Measurements from ENCODE around the gene FAHD1.

Gene FAHD1

DNA sequence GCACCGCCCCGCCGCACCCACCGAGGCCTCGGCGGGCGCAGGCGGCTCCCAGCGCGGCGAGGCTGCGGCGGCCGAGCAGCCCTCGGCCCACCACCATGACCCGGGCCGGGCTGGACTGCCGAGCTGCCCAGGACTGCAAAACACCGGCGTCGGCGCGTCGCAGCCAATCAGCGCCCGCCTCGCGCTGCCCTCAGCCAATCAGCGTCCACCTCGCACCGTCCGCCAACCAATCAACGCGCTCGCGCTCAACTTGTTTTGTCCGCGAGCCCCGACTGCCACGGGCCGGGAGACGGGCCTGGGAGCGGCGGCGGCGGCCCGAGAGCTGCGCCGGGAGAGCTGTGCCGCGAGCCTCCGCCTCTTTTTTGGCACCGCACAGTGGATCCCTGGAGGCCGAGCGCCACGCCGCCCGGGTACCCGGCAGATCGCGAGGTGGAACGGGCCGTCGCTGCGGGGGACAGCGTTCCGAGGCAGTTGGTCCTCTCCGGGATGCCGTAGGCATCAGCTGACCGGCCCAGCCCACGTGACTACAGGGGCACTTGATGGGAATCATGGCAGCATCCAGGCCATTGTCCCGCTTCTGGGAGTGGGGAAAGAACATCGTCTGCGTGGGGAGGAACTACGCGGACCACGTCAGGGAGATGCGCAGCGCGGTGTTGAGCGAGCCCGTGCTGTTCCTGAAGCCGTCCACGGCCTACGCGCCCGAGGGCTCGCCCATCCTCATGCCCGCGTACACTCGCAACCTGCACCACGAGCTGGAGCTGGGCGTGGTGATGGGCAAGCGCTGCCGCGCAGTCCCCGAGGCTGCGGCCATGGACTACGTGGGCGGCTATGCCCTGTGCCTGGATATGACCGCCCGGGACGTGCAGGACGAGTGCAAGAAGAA lies at the start of gene FAHD1, which contains the start of gene HAGH:
Gene FAHD1, plus strand, starts transcription at position 516 of the 883 bp plus-strand sequence. Its CDS starts 33 bp downstream, at position 549.
Gene HAGH, minus strand, starts transcription at position 135 of the 883 bp plus-strand sequence. Its CDS starts 38 bp downstream, at position 97.
- in situ Hi-C loops (cut with HindIII; ENCODE audit: low sequenced_read_pairs): no loop called here
- TF ChIP-seq CTCF (IDR thresholded peaks at IDR 0.05; ENCODE audit: low read depth, low read length): no peak
- H3K4me3 ChIP-seq (ENCODE audit: low read depth, low read length): peak within 1 kb of the TSS; percentile 89
- peak; percentile 97 for DNase-seq (ENCODE audit: low read depth, low spot score)

- no peak for TF ChIP-seq CTCF (IDR thresholded peaks at IDR 0.05; ENCODE audit: low read depth, low read length)
- no peak overlapping the region for H3K4me3 ChIP-seq (ENCODE audit: low read depth, low read length)
- in situ Hi-C loops (cut with HindIII; ENCODE audit: low sequenced_read_pairs): no loop called here
- DNase-seq (ENCODE audit: low read depth, low spot score): no peak
These were observed 49.4 kb upstream of the FAHD1 start for GRCh38 chr16:1777375-1778199.

GRCh38 chr16:1778200-1779179 lies 48.5 kb upstream of the FAHD1 start:
- TF ChIP-seq CTCF (IDR thresholded peaks at IDR 0.05; ENCODE audit: low read depth, low read length): no peak
- H3K4me3 ChIP-seq (ENCODE audit: low read depth, low read length): no peak overlapping the region
- peak; percentile 43 for DNase-seq (ENCODE audit: low read depth, low spot score)
- in situ Hi-C loops (cut with HindIII; ENCODE audit: low sequenced_read_pairs): no loop called here

GRCh38 chr16:1779234-1779701 lies 47.7 kb upstream of the FAHD1 start:
- DNase-seq (ENCODE audit: low read depth, low spot score): no peak
- no peak overlapping the region for H3K4me3 ChIP-seq (ENCODE audit: low read depth, low read length)
- no peak for TF ChIP-seq CTCF (IDR thresholded peaks at IDR 0.05; ENCODE audit: low read depth, low read length)
- in situ Hi-C loops (cut with HindIII; ENCODE audit: low sequenced_read_pairs): no loop called here

- no peak for TF ChIP-seq CTCF (IDR thresholded peaks at IDR 0.05; ENCODE audit: low read depth, low read length)
- DNase-seq (ENCODE audit: low read depth, low spot score): no peak
- H3K4me3 ChIP-seq (ENCODE audit: low read depth, low read length): no peak overlapping the region
- in situ Hi-C loops (cut with HindIII; ENCODE audit: low sequenced_read_pairs): no loop called here
These were observed 47.0 kb upstream of the FAHD1 start for GRCh38 chr16:1779741-1780676.
